Measurements from ENCODE around the gene KRT25.

The KRT25 gene

GRCh38 chr17:40738553-40738952, 16.6 kb downstream of the KRT25 start:
- no peak for TF ChIP-seq USF1 (IDR thresholded peaks at IDR 0.05)
- TF ChIP-seq TAF1 (IDR thresholded peaks at IDR 0.05; ENCODE audit: low read depth), result no peak
- TF ChIP-seq ZBTB7A (IDR thresholded peaks at IDR 0.05; ENCODE audit: low read depth), result no peak
- TF ChIP-seq RAD21 (IDR thresholded peaks at IDR 0.05; ENCODE audit: low read depth), result no peak
- no peak for TF ChIP-seq REST (IDR thresholded peaks at IDR 0.05; ENCODE audit: low read depth)
- TF ChIP-seq EP300 (IDR thresholded peaks at IDR 0.05; ENCODE audit: borderline replicate concordance), result no peak
- no peak for TF ChIP-seq EGR1 (IDR thresholded peaks at IDR 0.05)
- TF ChIP-seq FOXM1 (IDR thresholded peaks at IDR 0.05; ENCODE audit: borderline replicate concordance, low read depth), result no peak
- no peak for TF ChIP-seq TCF12 (IDR thresholded peaks at IDR 0.05; ENCODE audit: low read depth)
- TF ChIP-seq TEAD4 (IDR thresholded peaks at IDR 0.05), result no peak

GRCh38 chr17:40735016-40735415, 20.1 kb downstream of the KRT25 start:
- TF ChIP-seq YY1 (IDR thresholded peaks at IDR 0.05; ENCODE audit: low read depth) (no peak), REST (IDR thresholded peaks at IDR 0.05; ENCODE audit: low read depth) (no peak), ZBTB7A (IDR thresholded peaks at IDR 0.05; ENCODE audit: low read depth) (no peak), CEBPB (IDR thresholded peaks at IDR 0.05) (no peak), TEAD4 (IDR thresholded peaks at IDR 0.05) (no peak), FOXM1 (IDR thresholded peaks at IDR 0.05; ENCODE audit: borderline replicate concordance, low read depth) (no peak), CREB1 (IDR thresholded peaks at IDR 0.05; ENCODE audit: low read depth) (no peak), RAD21 (IDR thresholded peaks at IDR 0.05; ENCODE audit: low read depth) (no peak), TAF1 (IDR thresholded peaks at IDR 0.05; ENCODE audit: low read depth) (no peak), EP300 (IDR thresholded peaks at IDR 0.05; ENCODE audit: borderline replicate concordance) (no peak)

GRCh38 chr17:40734018-40734417, 21.1 kb downstream of the KRT25 start:
- no peak for TF ChIP-seq YY1 (IDR thresholded peaks at IDR 0.05; ENCODE audit: low read depth)
- no peak for TF ChIP-seq TCF12 (IDR thresholded peaks at IDR 0.05; ENCODE audit: low read depth)
- no peak for TF ChIP-seq MAX (IDR thresholded peaks at IDR 0.05)

- TF ChIP-seq TAF1 (IDR thresholded peaks at IDR 0.05; ENCODE audit: low read depth), result no peak
- TF ChIP-seq TCF12 (IDR thresholded peaks at IDR 0.05; ENCODE audit: low read depth), result no peak
- TF ChIP-seq FOXM1 (IDR thresholded peaks at IDR 0.05; ENCODE audit: borderline replicate concordance, low read depth), result no peak
- TF ChIP-seq ZBTB7A (IDR thresholded peaks at IDR 0.05; ENCODE audit: low read depth), result no peak
Measured at GRCh38 chr17:40730970-40731369, 24.2 kb downstream of the KRT25 start.

GRCh38 chr17:40727447-40728231, 27.5 kb downstream of the KRT25 start:
- TF ChIP-seq CEBPB (IDR thresholded peaks at IDR 0.05) (0 out of 2 replicates have a peak, but pooled peaks have one; percentile 50), TAF1 (IDR thresholded peaks at IDR 0.05; ENCODE audit: low read depth) (no peak)

GRCh38 chr17:40726919-40727318, 28.2 kb downstream of the KRT25 start:
- TF ChIP-seq RAD21 (IDR thresholded peaks at IDR 0.05; ENCODE audit: low read depth) (peak; percentile 41; the same call in 1 of the 2 replicates), EP300 (IDR thresholded peaks at IDR 0.05; ENCODE audit: borderline replicate concordance) (no peak), USF1 (IDR thresholded peaks at IDR 0.05) (no peak)

GRCh38 chr17:40724656-40725055, 30.5 kb downstream of the KRT25 start:
- TF ChIP-seq NFIC (IDR thresholded peaks at IDR 0.05), result no peak
- TF ChIP-seq ZBTB7A (IDR thresholded peaks at IDR 0.05; ENCODE audit: low read depth), result no peak
- TF ChIP-seq FOXM1 (IDR thresholded peaks at IDR 0.05; ENCODE audit: borderline replicate concordance, low read depth), result no peak
- no peak for TF ChIP-seq TEAD4 (IDR thresholded peaks at IDR 0.05)
- TF ChIP-seq TAF1 (IDR thresholded peaks at IDR 0.05; ENCODE audit: low read depth), result no peak
- TF ChIP-seq CREB1 (IDR thresholded peaks at IDR 0.05; ENCODE audit: low read depth), result no peak
- TF ChIP-seq EGR1 (IDR thresholded peaks at IDR 0.05), result no peak
- no peak for TF ChIP-seq CEBPB (IDR thresholded peaks at IDR 0.05)
- no peak for TF ChIP-seq REST (IDR thresholded peaks at IDR 0.05; ENCODE audit: low read depth)
- TF ChIP-seq YY1 (IDR thresholded peaks at IDR 0.05; ENCODE audit: low read depth), result no peak
- TF ChIP-seq MAX (IDR thresholded peaks at IDR 0.05), result no peak
- TF ChIP-seq USF1 (IDR thresholded peaks at IDR 0.05), result no peak
